Measurements from ENCODE around the gene PHACTR1.

DNA sequence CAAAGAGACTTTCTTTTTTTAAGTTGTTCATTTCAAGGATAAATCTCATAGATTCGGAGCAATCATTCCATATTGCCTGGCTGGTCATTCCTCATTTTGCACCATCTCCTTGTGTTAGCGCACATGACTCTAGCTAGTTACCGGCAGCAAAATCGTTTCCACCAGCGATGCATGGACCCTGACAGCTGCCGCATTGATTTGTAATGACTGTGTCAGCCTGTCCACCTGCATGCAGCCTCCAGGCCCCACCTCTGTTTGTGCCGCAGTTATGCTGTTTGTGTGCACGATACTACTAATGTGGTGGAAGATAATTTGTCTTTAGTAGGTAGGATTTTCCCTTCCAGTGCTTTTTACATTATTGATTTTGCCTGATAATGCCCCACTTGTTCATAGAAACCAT is 447.7 kb downstream of the PHACTR1 start:
- TF ChIP-seq, protein P1, sequence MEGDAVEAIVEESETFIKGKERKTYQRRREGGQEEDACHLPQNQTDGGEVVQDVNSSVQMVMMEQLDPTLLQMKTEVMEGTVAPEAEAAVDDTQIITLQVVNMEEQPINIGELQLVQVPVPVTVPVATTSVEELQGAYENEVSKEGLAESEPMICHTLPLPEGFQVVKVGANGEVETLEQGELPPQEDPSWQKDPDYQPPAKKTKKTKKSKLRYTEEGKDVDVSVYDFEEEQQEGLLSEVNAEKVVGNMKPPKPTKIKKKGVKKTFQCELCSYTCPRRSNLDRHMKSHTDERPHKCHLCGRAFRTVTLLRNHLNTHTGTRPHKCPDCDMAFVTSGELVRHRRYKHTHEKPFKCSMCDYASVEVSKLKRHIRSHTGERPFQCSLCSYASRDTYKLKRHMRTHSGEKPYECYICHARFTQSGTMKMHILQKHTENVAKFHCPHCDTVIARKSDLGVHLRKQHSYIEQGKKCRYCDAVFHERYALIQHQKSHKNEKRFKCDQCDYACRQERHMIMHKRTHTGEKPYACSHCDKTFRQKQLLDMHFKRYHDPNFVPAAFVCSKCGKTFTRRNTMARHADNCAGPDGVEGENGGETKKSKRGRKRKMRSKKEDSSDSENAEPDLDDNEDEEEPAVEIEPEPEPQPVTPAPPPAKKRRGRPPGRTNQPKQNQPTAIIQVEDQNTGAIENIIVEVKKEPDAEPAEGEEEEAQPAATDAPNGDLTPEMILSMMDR (IDR thresholded peaks at IDR 0.05): no peak
- TF ChIP-seq, protein P2, sequence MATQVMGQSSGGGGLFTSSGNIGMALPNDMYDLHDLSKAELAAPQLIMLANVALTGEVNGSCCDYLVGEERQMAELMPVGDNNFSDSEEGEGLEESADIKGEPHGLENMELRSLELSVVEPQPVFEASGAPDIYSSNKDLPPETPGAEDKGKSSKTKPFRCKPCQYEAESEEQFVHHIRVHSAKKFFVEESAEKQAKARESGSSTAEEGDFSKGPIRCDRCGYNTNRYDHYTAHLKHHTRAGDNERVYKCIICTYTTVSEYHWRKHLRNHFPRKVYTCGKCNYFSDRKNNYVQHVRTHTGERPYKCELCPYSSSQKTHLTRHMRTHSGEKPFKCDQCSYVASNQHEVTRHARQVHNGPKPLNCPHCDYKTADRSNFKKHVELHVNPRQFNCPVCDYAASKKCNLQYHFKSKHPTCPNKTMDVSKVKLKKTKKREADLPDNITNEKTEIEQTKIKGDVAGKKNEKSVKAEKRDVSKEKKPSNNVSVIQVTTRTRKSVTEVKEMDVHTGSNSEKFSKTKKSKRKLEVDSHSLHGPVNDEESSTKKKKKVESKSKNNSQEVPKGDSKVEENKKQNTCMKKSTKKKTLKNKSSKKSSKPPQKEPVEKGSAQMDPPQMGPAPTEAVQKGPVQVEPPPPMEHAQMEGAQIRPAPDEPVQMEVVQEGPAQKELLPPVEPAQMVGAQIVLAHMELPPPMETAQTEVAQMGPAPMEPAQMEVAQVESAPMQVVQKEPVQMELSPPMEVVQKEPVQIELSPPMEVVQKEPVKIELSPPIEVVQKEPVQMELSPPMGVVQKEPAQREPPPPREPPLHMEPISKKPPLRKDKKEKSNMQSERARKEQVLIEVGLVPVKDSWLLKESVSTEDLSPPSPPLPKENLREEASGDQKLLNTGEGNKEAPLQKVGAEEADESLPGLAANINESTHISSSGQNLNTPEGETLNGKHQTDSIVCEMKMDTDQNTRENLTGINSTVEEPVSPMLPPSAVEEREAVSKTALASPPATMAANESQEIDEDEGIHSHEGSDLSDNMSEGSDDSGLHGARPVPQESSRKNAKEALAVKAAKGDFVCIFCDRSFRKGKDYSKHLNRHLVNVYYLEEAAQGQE (IDR thresholded peaks at IDR 0.05; ENCODE audit: insufficient read depth in 1 of 2, low read depth in 2 of 2, low read length in 1 of 2): no peak
